MM.1S (cell line): ENCODE measurements around the gene NTSR1.

Experiments
- CTCF ChIP-seq: fragments of 300-600 bp; sonication (generic); IDR thresholded peaks from 2 replicates; pipeline ENCODE4 v1.5.1; 2016; ENCODE audit warnings: antibody characterized with exemption, low read length, mixed read lengths
- EZH2 ChIP-seq: fragments of 300-600 bp; sonication (generic); optimal IDR thresholded peaks from 2 replicates; pipeline ENCODE3; 2017; ENCODE audit warnings: low read depth, mild to moderate bottlenecking, antibody characterized with exemption, low read length, mixed read lengths
- EZH2phosphoT487 ChIP-seq: fragments of 300-600 bp; sonication (generic); IDR thresholded peaks from 2 replicates; pipeline ENCODE4 v1.6.1; 2018; ENCODE audit warnings: antibody characterized with exemption, low read length

DNA sequence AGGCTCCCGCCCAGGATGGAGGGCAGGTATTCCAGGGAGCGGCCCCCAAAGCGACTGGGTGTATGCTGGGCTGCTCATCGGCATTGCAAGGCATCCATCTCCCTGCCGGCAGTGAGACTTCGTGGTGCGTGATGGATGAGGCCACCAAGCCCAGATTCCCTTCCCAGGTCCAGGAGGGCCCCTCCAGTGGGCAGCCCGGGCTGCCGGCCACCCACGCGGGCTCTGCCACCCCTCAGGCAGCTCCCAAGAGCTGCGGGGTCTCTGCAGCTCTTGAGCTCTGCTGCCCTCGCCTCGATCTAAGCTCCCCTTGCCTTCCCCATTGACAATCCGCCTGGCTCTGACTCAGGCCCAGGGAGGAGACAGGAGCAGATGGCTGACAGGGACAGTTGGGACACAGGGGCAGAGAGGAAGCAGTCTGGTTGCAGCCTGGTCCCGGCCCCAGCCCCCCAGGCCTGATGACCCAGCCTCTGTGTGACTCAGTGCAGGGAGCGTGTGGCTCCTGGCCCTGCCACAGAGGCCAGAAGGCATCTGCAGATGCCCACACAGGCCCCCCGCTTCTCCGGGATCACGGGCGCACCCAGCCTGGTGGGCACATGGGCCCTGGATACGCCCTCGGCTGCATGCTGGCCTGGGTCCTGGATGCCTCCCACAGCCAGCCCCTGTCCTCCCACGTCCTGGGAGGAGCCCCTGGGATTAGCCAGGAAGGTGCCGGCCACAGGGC is 33.3 kb upstream of the NTSR1 start:
- TF ChIP-seq CTCF (no peak), EZH2phosphoT487 (no peak), EZH2 (no peak)
